Measurements from ENCODE around the gene LRRC30.

- TF ChIP-seq PPARA (CRISPR knock-in tag; IDR thresholded peaks at IDR 0.05; ENCODE audit: borderline replicate concordance), result no peak
- TF ChIP-seq ESRRG (CRISPR knock-in tag; IDR thresholded peaks at IDR 0.05), result no peak
- no peak for TF ChIP-seq PATZ1 (CRISPR knock-in tag; IDR thresholded peaks at IDR 0.05; ENCODE audit: borderline replicate concordance)
- no peak for TF ChIP-seq TCF4 (CRISPR knock-in tag; IDR thresholded peaks at IDR 0.05; ENCODE audit: borderline replicate concordance)
Measured at GRCh38 chr18:7191736-7192135, 39.2 kb upstream of the LRRC30 start.
